ENCODE results near the gene TTC3. TPM values are rescaled to one million over a fixed set of nuclear protein-coding genes. Genes with fewer than 3 reads are reported as not detected.

The TTC3 gene
- total and polyA plus RNA-seq, 10 of the 15 experiments (the other 5 are each of a cell fraction or from before 2014, with no cell fraction given): 23.1 to 94.9 (median 72.7) TPM

- ATAC-seq (peak; percentile 78), FAIRE-seq (no peak), DNase-seq (ENCODE audit: low read depth, low spot score) (peak; percentile 11)
- ChIA-PET CTCF (interaction anchor here (0.7 to 1.3 kb wide), 3 partner anchors 10 to 17 kb away, joined by 3 to 4 read pairs (median 3); no protein-coding TSS in a partner anchor), RAD21 (ENCODE audit: unreplicated experiment) (interaction anchor here (0.7 kb wide), 1 partner anchor 9 kb away, joined by 3 read pairs; no protein-coding TSS in a partner anchor), POLR2A (interaction anchor here (1.4 kb wide), 1 partner anchor 16 kb away, joined by 3 read pairs; no protein-coding TSS in a partner anchor), SMC1A (ENCODE audit: uncharacterized antibody, unreplicated experiment) (interaction anchor here (0.7 to 1.5 kb wide), 3 partner anchors 8 to 122 kb away, joined by 3 to 5 read pairs (median 4); no protein-coding TSS in a partner anchor)
- H3K27ac ChIP-seq (ENCODE audit: control insufficient read depth, insufficient read depth): no peak overlapping the region; the same call in 1 of the 2 replicates
- in situ Hi-C loops (cut with MboI) (no loop called here), intact Hi-C loops (cut with micrococcal nuclease; ENCODE audit: unreplicated experiment) (no loop called here)
- no peak overlapping the region for H3K4me2 ChIP-seq (ENCODE audit: control insufficient read depth, insufficient read depth)
- peaks cover 10% of the 10 kb centered on the region for H3K4me1 ChIP-seq (ENCODE audit: control insufficient read depth, insufficient read depth, low read length)
- no peak overlapping the region for H3K9ac ChIP-seq (ENCODE audit: control insufficient read depth, insufficient read depth, low read length)
- H3K9me3 ChIP-seq (replicated peaks; ENCODE audit: control insufficient read depth, insufficient read depth, low read length): no peaks in the 10 kb centered on the region
- H4K20me1 ChIP-seq (ENCODE audit: control insufficient read depth, insufficient read depth): no peaks in the 10 kb centered on the region
- no peak overlapping the region for H3K4me3 ChIP-seq
- BruUV-seq (replicated peaks): no TSS peak
- H3K79me2 ChIP-seq (ENCODE audit: control insufficient read depth, insufficient read depth, low read length): peaks cover 51% of the 10 kb centered on the region
- peak; percentile 53; the same call in 1 of the 2 replicates for TF ChIP-seq JUNB (IDR thresholded peaks at IDR 0.05)
- no peak for TF ChIP-seq RELA (IDR thresholded peaks at IDR 0.05; ENCODE audit: borderline replicate concordance, partially characterized antibody)
- no peak for TF ChIP-seq WRNIP1 (IDR thresholded peaks at IDR 0.05; ENCODE audit: borderline replicate concordance, low read depth, low read length)
- TF ChIP-seq ATF2 (IDR thresholded peaks at IDR 0.05; ENCODE audit: low read length): 0 out of 2 replicates have a peak, but pooled peaks have one; percentile 10
- no peak for TF ChIP-seq ZZZ3 (IDR thresholded peaks at IDR 0.05; ENCODE audit: control insufficient read depth, insufficient read length, low read depth)
- no peaks in the 10 kb centered on the region for H3K27me3 ChIP-seq (replicated peaks in 1 of 2; ENCODE audit: control insufficient read depth in 2 of 2, insufficient read depth in 2 of 2, low read length in 1 of 2)
- no peaks in the 10 kb centered on the region for H3K36me3 ChIP-seq (ENCODE audit: control insufficient read depth in 2 of 2, insufficient read depth in 2 of 2, low read length in 1 of 2)
- H2AFZ ChIP-seq (ENCODE audit: control insufficient read depth, low read depth, low read length): no peak overlapping the region
- 62% methylated on average over 3 of the region's 3 CpGs for WGBS (ENCODE audit: insufficient coverage, insufficient replicate concordance, low lambda C conversion rate, missing lambda C conversion rate)
Measured at GRCh38 chr21:37249112-37249904, 176.3 kb downstream of the TTC3 start.

All from GM12878 (cell line).